GM12878 (cell line): ENCODE measurements around the gene ZBTB5. TPM values are rescaled to one million over a fixed set of nuclear protein-coding genes. Genes with fewer than 3 reads are reported as not detected.
A peak's percentile ranks its signal among the peaks of the same experiment; 100 is the strongest.

Source experiments
- ATAC-seq: fragments of 200-7000 bp; cut with Tn5 transposase; 3 replicates; pipeline ENCODE4 v1.9.1; 2020; ENCODE audit warnings: mild to moderate bottlenecking, moderate library complexity
- BruUV-seq: library from RNA; stranded (reverse); fragments of 400-500 nt; replicated peaks from 2 replicates; lab custom pipeline; 2021; lab: Mats Ljungman, UMichigan
- CTCF ChIA-PET: fragments of 300-600 bp; sonication (Branson Sonifier 250); formaldehyde crosslinking; extraction: SDS; loops from one replicate; lab custom pipeline; 2021; ENCODE audit warnings: inconsistent platforms; lab: Yijun Ruan, JAX
- POLR2A ChIA-PET: fragments of 350-600 bp; formaldehyde crosslinking; extraction: SDS; loops from one replicate; lab custom pipeline; 2021; ENCODE audit warnings: inconsistent platforms; lab: Charles Lee
- RAD21 ChIA-PET: fragments of 300-600 bp; sonication (Branson Sonifier 250); formaldehyde crosslinking; loops from one replicate; lab custom pipeline; 2023; ENCODE audit warnings: antibody characterized with exemption; ENCODE audit not compliant: unreplicated experiment; lab: Charles Lee
- SMC1A ChIA-PET: fragments of 300-600 bp; sonication (Branson Sonifier 250); formaldehyde crosslinking; loops from one replicate; lab custom pipeline; 2023; ENCODE audit not compliant: unreplicated experiment, uncharacterized antibody; lab: Charles Lee
- DNase-seq: peaks from one replicate; pipeline ENCODE4 v3.0.0-alpha.2; 2011; ENCODE audit warnings: low read depth, low spot score
- FAIRE-seq: peaks from 3 replicates; lab custom pipeline; 2011; peaks lifted over from hg19 to GRCh38; lab: Jason Lieb, UNC
- H2AFZ ChIP-seq: 2 replicates; pipeline ENCODE4 v1.6.0; 2011; ENCODE audit warnings: low read depth, low read length, control low read depth; ENCODE audit not compliant: control insufficient read depth
- H3K27ac ChIP-seq: 2 replicates; pipeline ENCODE4 v1.5.1; 2011; ENCODE audit warnings: control low read depth; ENCODE audit not compliant: control insufficient read depth, insufficient read depth
- H3K27me3 ChIP-seq, 2 experiments: replicated peaks in 1 of 2; 2 replicates each; pipeline versions ENCODE4 v1.6.0 to v1.6.1; 2011; ENCODE audit warnings: low read length in 1 of 2; ENCODE audit not compliant: control insufficient read depth in 2 of 2, insufficient read depth in 2 of 2
- H3K36me3 ChIP-seq, 2 experiments: 2 replicates each; pipeline ENCODE4 v1.5.1; 2011; ENCODE audit warnings: low read length in 1 of 2; ENCODE audit not compliant: control insufficient read depth in 2 of 2, insufficient read depth in 2 of 2
- H3K4me1 ChIP-seq: 2 replicates; pipeline ENCODE4 v1.6.1; 2011; ENCODE audit warnings: mild to moderate bottlenecking, low read length, moderate library complexity, mixed read lengths; ENCODE audit not compliant: control insufficient read depth, insufficient read depth
- H3K4me2 ChIP-seq: 2 replicates; pipeline ENCODE4 v1.6.0; 2011; ENCODE audit warnings: control low read depth; ENCODE audit not compliant: control insufficient read depth, insufficient read depth
- H3K4me3 ChIP-seq: fragments of 200-600 bp; sonication (generic); 2 replicates; pipeline ENCODE4 v1.5.1; 2016
- H3K79me2 ChIP-seq: 2 replicates; pipeline ENCODE4 v1.6.0; 2011; ENCODE audit warnings: low read length; ENCODE audit not compliant: control insufficient read depth, insufficient read depth
- H3K9ac ChIP-seq: 2 replicates; pipeline ENCODE4 v1.8.0; 2011; ENCODE audit warnings: low read length, control low read depth, mixed read lengths; ENCODE audit not compliant: control insufficient read depth, insufficient read depth
- H3K9me3 ChIP-seq: replicated peaks from 3 replicates; pipeline ENCODE4 v1.5.1; 2011; ENCODE audit warnings: mild to moderate bottlenecking, low read length; ENCODE audit not compliant: control insufficient read depth, insufficient read depth
- H4K20me1 ChIP-seq: 2 replicates; pipeline ENCODE4 v1.6.0; 2011; ENCODE audit not compliant: control insufficient read depth, insufficient read depth
- ATF2 ChIP-seq: IDR thresholded peaks from 2 replicates; pipeline ENCODE4 v1.6.1; 2012; ENCODE audit warnings: low read length, inconsistent platforms
- CREB1 ChIP-seq: IDR thresholded peaks from 2 replicates; pipeline ENCODE4 v1.6.1; 2012; ENCODE audit warnings: low read depth, mild to moderate bottlenecking, inconsistent platforms
- ELK1 ChIP-seq: IDR thresholded peaks from 2 replicates; pipeline ENCODE4 v1.6.1; 2012; ENCODE audit warnings: low read depth, low read length, improper control_type of control experiment
- ESRRA ChIP-seq: IDR thresholded peaks from 2 replicates; pipeline ENCODE4 v1.6.1; 2012; ENCODE audit warnings: mild to moderate bottlenecking, low read length, improper control_type of control experiment
- FOS ChIP-seq: IDR thresholded peaks from 3 replicates; pipeline ENCODE4 v1.6.1; 2011; ENCODE audit warnings: borderline replicate concordance; ENCODE audit not compliant: insufficient read length; ENCODE audit errors: extremely low read depth
- HDAC2 ChIP-seq: fragments of 200-600 bp; sonication (generic); IDR thresholded peaks from 2 replicates; pipeline ENCODE4 v1.6.1; 2017
- JUND ChIP-seq: IDR thresholded peaks from 2 replicates; pipeline ENCODE4 v1.6.1; 2012; ENCODE audit warnings: low read depth, mild to moderate bottlenecking, low read length, improper control_type of control experiment, moderate library complexity
- PAX8 ChIP-seq: fragments of 450-650 bp; IDR thresholded peaks from 2 replicates; pipeline ENCODE4 v1.6.1; 2017; ENCODE audit warnings: mild to moderate bottlenecking, moderate library complexity
- RAD21 ChIP-seq: IDR thresholded peaks from 2 replicates; pipeline ENCODE4 v1.6.1; 2011; ENCODE audit warnings: mild to moderate bottlenecking, low read depth, low read length, moderate library complexity; ENCODE audit not compliant: insufficient read depth
- SMARCA5 ChIP-seq: fragments of 450-650 bp; IDR thresholded peaks from 2 replicates; pipeline ENCODE4 v1.6.1; 2017; ENCODE audit warnings: mild to moderate bottlenecking
- TCF3 ChIP-seq: IDR thresholded peaks from 2 replicates; pipeline ENCODE4 v1.6.1; 2012; ENCODE audit warnings: low read depth, mild to moderate bottlenecking, low read length, borderline replicate concordance; ENCODE audit not compliant: insufficient read depth
- ZBTB11 ChIP-seq: fragments of 450-650 bp; formaldehyde crosslinking; IDR thresholded peaks from 2 replicates; pipeline ENCODE4 v1.5.0; 2022; ENCODE audit warnings: mild to moderate bottlenecking, missing genetic modification characterization
- WGBS: methylation state at CpG from one replicate; pipeline ENCODE4 v1.1.6; 2016; ENCODE audit warnings: low lambda C conversion rate; ENCODE audit not compliant: insufficient replicate concordance, insufficient coverage; ENCODE audit errors: missing lambda C conversion rate; 5-methylcytosine and 5-hydroxymethylcytosine counted together
- in situ Hi-C: fragments of 300-500 bp; cut with MboI; formaldehyde crosslinking; loops from 9 replicates; pipeline ENCODE4 v1.14.3; 2018; ENCODE audit warnings: mixed read lengths
- intact Hi-C: fragments of 100-400 bp; cut with micrococcal nuclease; formaldehyde crosslinking; loops from one replicate; pipeline ENCODE4 v1.14.2; 2022; ENCODE audit not compliant: unreplicated experiment
- polyA plus RNA-seq, 11 experiments: library from polyadenylated mRNA; depleted of rRNA in 4 of 11; unstranded in 6 of 11; stranded (reverse) in 5 of 11; fragments of >200 nt; fragmentation: Nextera tagmentation in 4 of 11; fragmentation: Illumina TruSeq in 1 of 11; extraction: Ambion mirVana in 4 of 11; extraction: Trizol in 1 of 11; gene quantifications; 1 replicate in 1 of 11; 2 replicates in 10 of 11; pipeline versions ENCODE4 v1.2.1 to v1.2.3, GENCODE V29; 2011 to 2016; ENCODE audit warnings: inconsistent platforms in 2 of 11, missing spikeins in 2 of 11, low read depth in 1 of 11
- total RNA-seq, 4 experiments: library from RNA; depleted of rRNA in 3 of 4; stranded (reverse); fragments of >200 nt in 3 of 4; fragmentation: Illumina TruSeq in 1 of 4; extraction: Trizol in 1 of 4; gene quantifications; 2 replicates each; pipeline versions ENCODE4 v1.2.1 to v1.2.3, GENCODE V29; 2013 to 2021

Gene ZBTB5
- total and polyA plus RNA-seq, 10 of the 15 experiments (the other 5 are each of a cell fraction or from before 2014, with no cell fraction given) = 1.4 to 32.5 (median 12.1) TPM

DNA sequence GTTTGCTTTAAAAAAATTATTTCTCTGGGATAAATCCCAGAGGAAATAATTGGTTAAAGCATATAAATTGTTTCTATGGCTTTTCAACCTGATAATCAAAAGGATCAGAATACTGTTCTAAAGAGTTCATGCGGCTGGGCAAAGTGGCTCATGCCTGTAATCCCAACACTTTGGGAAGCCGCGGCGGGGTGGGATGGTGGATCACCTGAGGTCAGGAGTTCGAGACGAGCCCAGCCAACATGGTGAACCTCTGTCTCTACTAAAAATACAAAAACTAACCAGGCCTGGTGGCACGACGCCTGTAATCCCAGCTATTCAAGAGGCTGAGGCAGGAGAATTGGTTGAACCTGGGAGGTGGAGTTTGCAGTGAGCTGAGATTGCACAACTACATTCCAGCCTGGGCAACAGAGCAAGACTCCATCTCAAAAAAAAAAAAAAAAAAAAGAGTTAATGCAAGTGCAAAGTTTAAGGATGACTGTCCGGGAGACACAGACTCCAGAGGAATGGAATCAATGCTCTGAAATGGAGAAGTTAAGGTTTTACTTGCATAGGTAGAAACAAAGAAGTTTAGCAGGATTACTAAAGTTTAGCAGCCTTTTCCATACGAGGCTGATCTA lies 59.4 kb downstream of the ZBTB5 start:
- FAIRE-seq (no peak), DNase-seq (no peak), ATAC-seq (no peak)
- Histone ChIP-seq H2AFZ (no peak overlapping the region), H3K9me3 (no peaks in the 10 kb centered on the region), H3K27me3 (no peaks in the 10 kb centered on the region), H3K4me3 (peak overlapping the region; percentile 57; the same call in 1 of the 2 replicates), H3K4me2 (peak overlapping the region; percentile 92), H3K79me2 (peaks cover 39% of the 10 kb centered on the region), H3K9ac (peak overlapping the region; percentile 91), H4K20me1 (no peaks in the 10 kb centered on the region), H3K36me3 (no peaks in the 10 kb centered on the region), H3K4me1 (peaks cover 67% of the 10 kb centered on the region), H3K27ac (peak overlapping the region; percentile 100)
- CTCF ChIA-PET = interaction anchor here (0.7 to 15.1 kb wide), 11 partner anchors 7 to 640 kb away, joined by 3 to 220 read pairs (median 17); no protein-coding TSS in a partner anchor
- SMC1A ChIA-PET = interaction anchor here (0.5 to 4.7 kb wide), 7 partner anchors 15 to 535 kb away, joined by 3 to 23 read pairs (median 8); no protein-coding TSS in a partner anchor
- no peak for TF ChIP-seq SMARCA5
- no peak for TF ChIP-seq ESRRA
- no peak for TF ChIP-seq ATF2
- no peak for TF ChIP-seq CREB1
- no peak for TF ChIP-seq HDAC2
- no peak for TF ChIP-seq TCF3
- TF ChIP-seq JUND = no peak
- no peak for TF ChIP-seq ELK1
- TF ChIP-seq ZBTB11 (CRISPR knock-in tag) = no peak
- no peak for TF ChIP-seq PAX8
- no peak for TF ChIP-seq FOS
- no peak for TF ChIP-seq RAD21
- POLR2A ChIA-PET = interaction anchor here (0.5 to 15.5 kb wide), 6 partner anchors 9 to 122 kb away, joined by 3 to 212 read pairs (median 6); no protein-coding TSS in a partner anchor
- intact Hi-C loops = loop anchor here (5.0 to 10.0 kb wide), 2 partner anchors 219 to 531 kb away; no protein-coding TSS in a partner anchor
- in situ Hi-C loops = no loop called here
- 95% methylated on average over 10 of the region's 10 CpGs for WGBS
- RAD21 ChIA-PET = interaction anchor here (0.6 to 7.5 kb wide), 5 partner anchors 26 to 485 kb away, joined by 3 to 126 read pairs (median 4); partner anchors contain the start of gene TOMM5
- no TSS peak for BruUV-seq
